Activated T-helper 17 cell treated with anti-CD3 and anti-CD28 coated beads, Interleukin-2, amount 50 U/mL, for 72 hours (primary cell): ENCODE results near the gene SEMA4F. TPM values are rescaled to one million over a fixed set of nuclear protein-coding genes. Genes with fewer than 3 reads are reported as not detected.

ENCODE experiments used
- ATAC-seq: fragments of 150-1000 bp; cut with Tn5 transposase; replicated peaks from 2 replicates; pipeline ENCODE4 v1.10.0; 2021; ENCODE audit warnings: mild to moderate bottlenecking, moderate library complexity
- H3K27ac Mint-ChIP-seq: one replicate; pipeline ENCODE4 v1.8.0; 2022; ENCODE audit warnings: mixed read lengths
- H3K27me3 Mint-ChIP-seq: one replicate; pipeline ENCODE4 v1.8.0; 2022; ENCODE audit warnings: mixed read lengths
- H3K36me3 Mint-ChIP-seq: one replicate; pipeline ENCODE4 v1.8.0; 2022; ENCODE audit warnings: low read depth, mild to moderate bottlenecking, mixed read lengths
- H3K4me1 Mint-ChIP-seq: one replicate; pipeline ENCODE4 v1.8.0; 2022; ENCODE audit warnings: mixed read lengths
- H3K4me3 Mint-ChIP-seq: one replicate; pipeline ENCODE4 v1.8.0; 2022; ENCODE audit warnings: mild to moderate bottlenecking, mixed read lengths
- H3K9me3 Mint-ChIP-seq: one replicate; pipeline ENCODE4 v1.8.0; 2022; ENCODE audit warnings: mixed read lengths
- total RNA-seq, 2 donors: library from RNA; stranded (reverse); gene quantifications; one replicate each; pipeline ENCODE4 v1.2.3, GENCODE V29; 2022

The SEMA4F gene
- total RNA-seq, 2 donors from 2014 or later: 6.5 to 7.3 TPM

GRCh38 chr2:74706741-74707140 is 52.7 kb downstream of the SEMA4F start:
- Mint-ChIP-seq H3K27me3 (no peaks in the 10 kb centered on the region), H3K36me3 (no peaks in the 10 kb centered on the region), H3K4me3 (no peak overlapping the region), H3K27ac (no peak overlapping the region), H3K4me1 (no peaks in the 10 kb centered on the region), H3K9me3 (no peaks in the 10 kb centered on the region)
- no peak for ATAC-seq

- no peak for ATAC-seq
- Mint-ChIP-seq H3K9me3 (no peaks in the 10 kb centered on the region), H3K27me3 (no peaks in the 10 kb centered on the region), H3K36me3 (no peaks in the 10 kb centered on the region), H3K4me3 (no peak overlapping the region), H3K4me1 (no peaks in the 10 kb centered on the region), H3K27ac (no peak overlapping the region)
Observed at GRCh38 chr2:74707837-74708236, 53.8 kb downstream of the SEMA4F start.

DNA sequence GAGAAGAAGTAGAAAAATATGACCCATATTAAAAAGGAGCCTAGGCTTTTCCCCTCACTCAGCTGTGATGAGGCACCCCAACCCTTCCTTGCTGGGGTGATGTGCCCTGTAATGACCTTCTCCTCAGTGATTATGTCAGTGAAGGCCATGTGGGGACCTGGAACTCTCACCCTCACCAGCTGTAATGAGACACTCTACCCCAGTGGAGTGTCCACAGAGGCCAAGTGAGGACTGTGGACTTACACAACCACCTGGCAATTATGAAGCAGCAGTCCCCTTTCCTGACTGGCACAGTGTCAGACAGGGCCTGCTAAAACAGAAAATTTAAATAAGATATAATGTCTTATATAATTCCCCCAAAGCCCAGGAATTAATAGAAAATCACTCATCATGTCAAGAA is 54.2 kb downstream of the SEMA4F start:
- H3K36me3 Mint-ChIP-seq: no peaks in the 10 kb centered on the region
- ATAC-seq: no peak
- no peaks in the 10 kb centered on the region for H3K4me1 Mint-ChIP-seq
- H3K4me3 Mint-ChIP-seq: no peak overlapping the region
- no peaks in the 10 kb centered on the region for H3K9me3 Mint-ChIP-seq
- no peaks in the 10 kb centered on the region for H3K27me3 Mint-ChIP-seq
- no peak overlapping the region for H3K27ac Mint-ChIP-seq

GRCh38 chr2:74708883-74709282 is 54.8 kb downstream of the SEMA4F start:
- H3K27me3 Mint-ChIP-seq: no peaks in the 10 kb centered on the region
- H3K4me1 Mint-ChIP-seq: no peaks in the 10 kb centered on the region
- H3K9me3 Mint-ChIP-seq: no peaks in the 10 kb centered on the region
- H3K36me3 Mint-ChIP-seq: no peaks in the 10 kb centered on the region
- H3K4me3 Mint-ChIP-seq: no peak overlapping the region
- ATAC-seq: peak; percentile 45
- no peak overlapping the region for H3K27ac Mint-ChIP-seq

DNA sequence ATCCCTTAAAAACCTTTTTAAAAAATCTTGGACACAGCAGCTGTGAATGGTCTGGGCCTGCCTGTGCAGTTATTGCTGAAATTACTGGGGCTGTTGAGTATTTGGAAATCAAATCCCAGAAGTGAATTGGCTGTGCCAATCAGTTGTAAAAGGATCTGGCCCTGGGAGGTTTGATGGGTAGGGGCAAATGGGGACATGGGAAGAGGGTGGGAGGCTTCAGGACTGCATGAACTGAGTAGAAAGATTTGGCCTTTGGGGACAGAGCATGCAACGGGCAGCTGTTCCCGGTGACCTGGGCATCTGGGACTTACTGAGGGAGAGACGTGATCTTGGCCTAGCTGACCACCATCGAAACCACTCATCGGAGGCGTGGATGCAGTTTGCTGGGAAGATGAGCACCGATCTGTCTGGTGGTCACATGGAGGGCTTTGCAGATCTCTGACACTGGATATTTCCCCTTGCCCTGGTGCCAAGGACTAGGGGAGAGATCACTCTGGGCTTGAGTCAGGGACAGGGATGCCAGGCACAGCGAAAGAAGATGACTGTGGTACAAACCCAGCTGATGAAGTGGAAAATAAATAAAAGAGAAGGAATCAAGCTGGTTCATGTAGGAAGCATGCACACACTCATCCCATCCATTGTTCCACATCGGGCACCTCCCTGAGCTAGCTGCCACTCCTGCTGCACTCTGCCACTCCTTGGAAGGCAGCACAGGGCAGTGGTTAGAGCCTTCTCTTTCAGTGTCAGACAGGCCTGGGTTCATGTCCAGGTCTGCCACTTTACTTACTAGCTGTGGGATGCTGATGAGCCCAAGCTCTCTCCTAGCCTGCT is 58.4 kb downstream of the SEMA4F start:
- H3K27ac Mint-ChIP-seq: no peak overlapping the region
- H3K27me3 Mint-ChIP-seq: peaks cover 4% of the 10 kb centered on the region
- H3K36me3 Mint-ChIP-seq: no peaks in the 10 kb centered on the region
- no peak for ATAC-seq
- no peak overlapping the region for H3K4me3 Mint-ChIP-seq
- no peaks in the 10 kb centered on the region for H3K4me1 Mint-ChIP-seq
- no peaks in the 10 kb centered on the region for H3K9me3 Mint-ChIP-seq

DNA sequence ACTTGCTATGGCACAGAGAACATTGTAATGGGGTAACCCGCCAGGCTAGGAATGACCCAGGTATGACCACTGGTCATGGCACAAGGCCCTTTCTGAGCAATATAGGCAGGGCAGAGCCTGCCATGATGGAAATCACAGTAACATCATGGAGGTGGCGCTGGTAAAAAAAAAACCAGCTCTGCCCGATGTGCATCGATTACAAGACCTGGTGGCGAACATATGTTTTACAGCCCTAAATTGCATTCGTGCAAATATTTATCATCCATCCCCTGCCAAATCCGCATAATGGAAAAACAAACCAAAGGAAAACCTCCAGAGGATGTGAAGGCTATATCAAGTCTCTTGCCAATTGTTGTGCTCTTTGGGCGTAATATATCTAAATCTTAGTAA is 60.6 kb downstream of the SEMA4F start:
- H3K27me3 Mint-ChIP-seq: peaks cover 4% of the 10 kb centered on the region
- no peak for ATAC-seq
- H3K9me3 Mint-ChIP-seq: no peaks in the 10 kb centered on the region
- no peaks in the 10 kb centered on the region for H3K36me3 Mint-ChIP-seq
- no peaks in the 10 kb centered on the region for H3K4me1 Mint-ChIP-seq
- no peak overlapping the region for H3K27ac Mint-ChIP-seq
- H3K4me3 Mint-ChIP-seq: peak overlapping the region; percentile 73

DNA sequence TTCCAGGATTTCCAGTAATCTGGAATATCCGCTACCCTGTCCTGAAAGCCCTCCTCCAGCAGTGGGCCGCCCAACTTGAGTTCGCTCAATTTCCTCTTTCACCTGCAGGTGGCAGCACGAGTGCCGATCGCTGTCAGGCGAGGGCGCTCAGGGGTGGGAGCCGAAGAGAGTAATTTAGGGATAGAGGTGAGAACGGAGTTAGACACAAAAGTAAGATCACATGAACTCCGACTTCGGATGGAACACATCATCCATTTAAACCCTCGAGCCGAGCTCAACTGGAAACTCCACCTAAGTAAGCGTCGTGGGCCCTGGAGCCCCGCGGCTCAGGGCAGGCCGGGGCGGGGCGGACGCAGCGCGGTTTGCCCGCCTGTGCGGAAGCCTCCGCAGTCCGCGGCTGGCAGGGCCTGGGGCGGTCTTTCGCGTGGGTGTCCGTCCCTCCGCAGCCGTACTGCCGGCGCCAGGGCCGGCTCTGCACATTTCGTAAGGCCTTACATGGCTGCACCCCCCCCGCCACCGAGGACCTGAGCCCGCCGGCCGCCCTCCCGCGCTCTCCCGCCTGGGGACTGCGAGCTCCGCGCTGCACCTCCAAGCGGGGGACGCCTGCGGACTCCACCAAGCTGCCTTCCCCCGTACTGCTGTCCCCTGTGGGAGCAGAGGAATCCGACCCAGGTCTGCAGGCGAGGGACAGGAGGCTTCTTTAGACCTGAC is 61.2 kb downstream of the SEMA4F start:
- Mint-ChIP-seq H3K4me3 (peak overlapping the region; percentile 73), H3K27ac (no peak overlapping the region), H3K36me3 (no peaks in the 10 kb centered on the region), H3K4me1 (no peaks in the 10 kb centered on the region), H3K9me3 (no peaks in the 10 kb centered on the region), H3K27me3 (peaks cover 4% of the 10 kb centered on the region)
- peak; percentile 91 for ATAC-seq

GRCh38 chr2:74715880-74716279 is 61.8 kb downstream of the SEMA4F start:
- H3K27ac Mint-ChIP-seq: no peak overlapping the region
- ATAC-seq: no peak

DNA sequence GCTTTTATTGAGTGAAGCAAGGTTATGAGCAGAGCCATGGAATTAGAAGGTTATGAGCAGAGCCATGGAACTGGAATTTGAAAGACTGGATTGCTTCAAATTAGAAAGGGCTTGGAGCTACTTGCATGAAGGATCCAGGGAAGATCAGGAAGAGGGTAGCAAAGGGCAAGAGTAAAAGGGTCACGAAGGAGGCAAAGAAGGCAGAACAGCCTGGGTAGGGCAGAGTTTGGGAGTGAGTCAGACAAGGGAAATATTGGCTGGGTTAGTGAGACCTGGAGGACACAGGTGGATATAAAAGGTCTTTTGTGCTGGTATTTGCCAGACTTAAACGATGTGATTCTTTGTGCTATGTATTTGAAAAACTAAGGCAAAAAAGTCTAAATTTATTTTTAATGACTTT is 65.0 kb downstream of the SEMA4F start:
- H3K27ac Mint-ChIP-seq: no peak overlapping the region
- H3K27me3 Mint-ChIP-seq: peaks cover 9% of the 10 kb centered on the region
- no peaks in the 10 kb centered on the region for H3K9me3 Mint-ChIP-seq
- ATAC-seq: no peak
- no peaks in the 10 kb centered on the region for H3K4me1 Mint-ChIP-seq
- no peak overlapping the region for H3K4me3 Mint-ChIP-seq
- H3K36me3 Mint-ChIP-seq: no peaks in the 10 kb centered on the region

More at GRCh38 chr2:74715880-74716279, 61.8 kb downstream of the SEMA4F start:
- H3K4me1 Mint-ChIP-seq: no peaks in the 10 kb centered on the region
- H3K27me3 Mint-ChIP-seq: peaks cover 4% of the 10 kb centered on the region
- H3K9me3 Mint-ChIP-seq: no peaks in the 10 kb centered on the region
- no peaks in the 10 kb centered on the region for H3K36me3 Mint-ChIP-seq
- H3K4me3 Mint-ChIP-seq: peak overlapping the region; percentile 73

GRCh38 chr2:74721316-74721715 is 67.3 kb downstream of the SEMA4F start:
- ATAC-seq: no peak
- Mint-ChIP-seq H3K27ac (no peak overlapping the region), H3K9me3 (no peaks in the 10 kb centered on the region), H3K27me3 (peaks cover 5% of the 10 kb centered on the region), H3K4me3 (no peak overlapping the region), H3K4me1 (no peaks in the 10 kb centered on the region), H3K36me3 (no peaks in the 10 kb centered on the region)

DNA sequence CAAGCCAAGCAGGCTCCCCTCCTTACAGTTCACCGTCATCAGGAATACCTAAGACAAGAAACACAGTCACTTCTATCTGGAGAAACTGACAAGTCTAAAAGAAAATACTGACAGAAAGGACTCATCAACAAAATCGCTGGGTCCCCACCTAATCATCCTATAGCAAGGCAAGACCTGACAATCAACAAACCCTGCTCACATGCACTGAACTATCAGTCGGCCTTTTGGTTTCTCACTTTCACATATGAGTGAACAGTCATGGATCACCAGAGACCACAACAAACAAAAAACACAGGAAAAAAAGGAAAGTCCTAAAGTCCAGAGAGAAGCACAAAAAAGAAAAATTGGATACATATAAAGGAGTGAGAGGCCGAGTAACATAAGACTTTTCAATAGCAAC is 70.4 kb downstream of the SEMA4F start:
- Mint-ChIP-seq H3K27me3 (peaks cover 5% of the 10 kb centered on the region), H3K4me1 (no peaks in the 10 kb centered on the region), H3K36me3 (no peaks in the 10 kb centered on the region), H3K4me3 (no peak overlapping the region), H3K9me3 (no peaks in the 10 kb centered on the region), H3K27ac (no peak overlapping the region)
- no peak for ATAC-seq

- no peaks in the 10 kb centered on the region for H3K9me3 Mint-ChIP-seq
Observed at GRCh38 chr2:74725287-74725686, 71.2 kb downstream of the SEMA4F start.

DNA sequence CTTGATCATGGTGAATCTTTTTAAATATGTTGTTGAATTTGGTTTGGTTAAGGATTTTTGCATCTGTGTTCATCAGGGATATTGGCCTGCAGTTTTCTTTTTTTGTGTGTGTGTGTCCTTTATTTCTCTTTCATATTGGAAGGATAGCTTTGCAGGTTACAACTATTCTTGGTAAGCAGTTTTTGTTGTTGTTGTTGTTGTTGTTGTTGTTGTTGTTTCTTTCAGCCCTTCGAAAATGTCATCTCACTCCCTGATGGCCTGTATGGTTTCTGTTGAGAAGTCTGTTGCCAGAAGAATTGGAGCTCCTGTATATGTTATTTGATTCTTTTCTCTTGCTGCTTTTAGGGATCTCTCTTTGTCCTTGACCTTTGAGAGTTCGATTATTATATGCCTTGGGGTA is 74.8 kb downstream of the SEMA4F start:
- H3K36me3 Mint-ChIP-seq: no peaks in the 10 kb centered on the region
- no peaks in the 10 kb centered on the region for H3K4me1 Mint-ChIP-seq
- no peak overlapping the region for H3K27ac Mint-ChIP-seq
- H3K9me3 Mint-ChIP-seq: no peaks in the 10 kb centered on the region
- H3K27me3 Mint-ChIP-seq: peaks cover 10% of the 10 kb centered on the region
- ATAC-seq: no peak
- H3K4me3 Mint-ChIP-seq: no peak overlapping the region

More at GRCh38 chr2:74725287-74725686, 71.2 kb downstream of the SEMA4F start:
- H3K4me3 Mint-ChIP-seq: no peak overlapping the region
- H3K36me3 Mint-ChIP-seq: no peaks in the 10 kb centered on the region
- H3K4me1 Mint-ChIP-seq: no peaks in the 10 kb centered on the region
- peaks cover 6% of the 10 kb centered on the region for H3K27me3 Mint-ChIP-seq
- no peak for ATAC-seq
- no peak overlapping the region for H3K27ac Mint-ChIP-seq

GRCh38 chr2:74730530-74730929 is 76.5 kb downstream of the SEMA4F start:
- no peak for ATAC-seq
- H3K27me3 Mint-ChIP-seq: peaks cover 13% of the 10 kb centered on the region
- H3K36me3 Mint-ChIP-seq: no peaks in the 10 kb centered on the region
- H3K9me3 Mint-ChIP-seq: no peaks in the 10 kb centered on the region
- no peaks in the 10 kb centered on the region for H3K4me1 Mint-ChIP-seq
- no peak overlapping the region for H3K27ac Mint-ChIP-seq
- no peak overlapping the region for H3K4me3 Mint-ChIP-seq
